IMR-90 (cell line): ENCODE results near the gene C17orf107. TPM values are rescaled to one million over a fixed set of nuclear protein-coding genes. Genes with fewer than 3 reads are reported as not detected.

Experiments
- ATAC-seq: fragments of 200-7000 bp; cut with Tn5 transposase; 2 replicates; pipeline ENCODE4 v1.9.1; 2020; ENCODE audit warnings: low read depth, mild to moderate bottlenecking, moderate library complexity
- BruUV-seq: library from RNA; stranded (reverse); fragments of 400-500 nt; replicated peaks from 2 replicates; lab custom pipeline; 2021; lab: Mats Ljungman, UMichigan
- CTCF ChIA-PET: fragments of 300-600 bp; formaldehyde crosslinking; extraction: SDS; loops from one replicate; lab custom pipeline; 2021; ENCODE audit warnings: antibody characterized with exemption; lab: Yijun Ruan, JAX
- POLR2A ChIA-PET: fragments of 300-600 bp; sonication (Branson Sonifier 250); formaldehyde crosslinking; loops from one replicate; lab custom pipeline; 2022; ENCODE audit warnings: antibody characterized with exemption; ENCODE audit not compliant: unreplicated experiment; lab: Charles Lee
- DNase-seq: peaks from one replicate; pipeline ENCODE4 v3.0.0; 2013
- H2AFZ ChIP-seq: replicated peaks from 2 replicates; pipeline ENCODE3; 2013; ENCODE audit warnings: low read length, mild to moderate bottlenecking; ENCODE audit not compliant: poor library complexity
- H2AK5ac ChIP-seq: 2 replicates; pipeline ENCODE4 v1.6.1; 2013; ENCODE audit warnings: low read depth, low read length, inconsistent platforms
- H2AK9ac ChIP-seq: replicated peaks from 2 replicates; pipeline ENCODE3; 2013; ENCODE audit warnings: mild to moderate bottlenecking, low read depth, low read length, moderate library complexity; ENCODE audit not compliant: poor library complexity
- H2BK120ac ChIP-seq: 2 replicates; pipeline ENCODE4 v1.6.1; 2013; ENCODE audit warnings: low read depth, low read length, inconsistent platforms
- H2BK15ac ChIP-seq: 3 replicates; pipeline ENCODE4 v1.6.1; 2013; ENCODE audit warnings: low read depth, low read length, inconsistent platforms
- H2BK20ac ChIP-seq: 2 replicates; pipeline ENCODE4 v1.6.1; 2013; ENCODE audit warnings: low read depth, mild to moderate bottlenecking, inconsistent platforms, low read length, moderate library complexity
- H2BK5ac ChIP-seq: 2 replicates; pipeline ENCODE4 v1.6.1; 2013; ENCODE audit warnings: mild to moderate bottlenecking, low read depth, low read length, inconsistent platforms; ENCODE audit not compliant: poor library complexity, severe bottlenecking
- H3K14ac ChIP-seq: replicated peaks from 2 replicates; pipeline ENCODE4 v1.6.1; 2013; ENCODE audit warnings: low read depth, low read length, inconsistent platforms
- H3K18ac ChIP-seq: 2 replicates; pipeline ENCODE4 v1.6.1; 2013; ENCODE audit warnings: low read depth, low read length, control low read depth
- H3K23ac ChIP-seq: 2 replicates; pipeline ENCODE4 v1.6.1; 2013; ENCODE audit warnings: low read depth, low read length, inconsistent platforms
- H3K27ac ChIP-seq: 2 replicates; pipeline ENCODE4 v1.5.1; 2013; ENCODE audit warnings: mild to moderate bottlenecking, control low read depth, low read length; ENCODE audit not compliant: insufficient read depth
- H3K27me3 ChIP-seq: 2 replicates; pipeline ENCODE4 v1.6.1; 2013; ENCODE audit warnings: low read length; ENCODE audit not compliant: control insufficient read depth, insufficient read depth
- H3K36me3 ChIP-seq: 2 replicates; pipeline ENCODE4 v1.6.1; 2013; ENCODE audit warnings: low read length, mixed read lengths; ENCODE audit not compliant: control insufficient read depth, insufficient read depth
- H3K4ac ChIP-seq: 2 replicates; pipeline ENCODE4 v1.6.1; 2013; ENCODE audit warnings: low read depth, low read length, inconsistent platforms
- H3K4me1 ChIP-seq: 2 replicates; pipeline ENCODE4 v1.6.1; 2013; ENCODE audit warnings: low read length, mixed read lengths; ENCODE audit not compliant: control insufficient read depth, insufficient read depth
- H3K4me2 ChIP-seq: 2 replicates; pipeline ENCODE4 v1.6.1; 2013; ENCODE audit warnings: low read depth, mild to moderate bottlenecking, control low read depth, low read length, moderate library complexity
- H3K4me3 ChIP-seq: 2 replicates; pipeline ENCODE4 v1.5.1; 2013; ENCODE audit warnings: low read depth, mild to moderate bottlenecking, control low read depth, low read length, moderate library complexity; ENCODE audit not compliant: insufficient read depth
- H3K56ac ChIP-seq: 2 replicates; pipeline ENCODE4 v1.6.1; 2013; ENCODE audit warnings: low read length, inconsistent platforms; ENCODE audit not compliant: insufficient read depth; ENCODE audit errors: extremely low read depth
- H3K79me1 ChIP-seq, 2 experiments: 2 replicates each; pipeline ENCODE4 v1.6.1; 2013; ENCODE audit warnings: low read length in 2 of 2, inconsistent platforms in 1 of 2, low read depth in 1 of 2
- H3K9ac ChIP-seq: 2 replicates; pipeline ENCODE4 v1.6.1; 2013; ENCODE audit warnings: low read depth, low read length, control low read depth
- H3K9me1 ChIP-seq: 2 replicates; pipeline ENCODE4 v1.6.1; 2013; ENCODE audit warnings: low read length, inconsistent platforms; ENCODE audit not compliant: insufficient read depth
- H3K9me3 ChIP-seq: 2 replicates; pipeline ENCODE4 v1.6.1; 2013; ENCODE audit warnings: low read length; ENCODE audit not compliant: control insufficient read depth, insufficient read depth
- H4K20me1 ChIP-seq: 2 replicates; pipeline ENCODE4 v1.6.1; 2013; ENCODE audit warnings: low read length, inconsistent platforms; ENCODE audit not compliant: insufficient read depth
- H4K5ac ChIP-seq: 2 replicates; pipeline ENCODE4 v1.6.1; 2013; ENCODE audit warnings: mild to moderate bottlenecking, low read depth, low read length, control low read depth
- H4K8ac ChIP-seq, 2 experiments: 2 replicates each; pipeline ENCODE4 v1.6.1; 2013; ENCODE audit warnings: low read depth in 2 of 2, low read length in 2 of 2, control low read depth in 1 of 2, inconsistent platforms in 1 of 2
- H4K91ac ChIP-seq: 2 replicates; pipeline ENCODE4 v1.6.1; 2013; ENCODE audit warnings: low read depth, low read length, inconsistent platforms; ENCODE audit not compliant: insufficient read depth
- FOS ChIP-seq: fragments of 150-350 bp; IDR thresholded peaks from 2 replicates; pipeline ENCODE4 v1.6.1; 2016; ENCODE audit warnings: low read depth, low read length
- MXI1 ChIP-seq: IDR thresholded peaks from 2 replicates; pipeline ENCODE4 v1.6.1; 2012; ENCODE audit warnings: low read depth, mild to moderate bottlenecking, low read length, moderate library complexity, borderline replicate concordance
- POLR2A ChIP-seq: IDR thresholded peaks from 2 replicates; pipeline ENCODE4 v1.6.1; 2012; ENCODE audit warnings: mild to moderate bottlenecking, low read depth, low read length
- RAD21 ChIP-seq: IDR thresholded peaks from 2 replicates; pipeline ENCODE4 v1.6.1; 2012; ENCODE audit warnings: low read length, improper control_type of control experiment
- RFX5 ChIP-seq: IDR thresholded peaks from 2 replicates; pipeline ENCODE4 v1.8.0; 2012; ENCODE audit warnings: low read depth, mild to moderate bottlenecking, low read length, moderate library complexity
- dilution Hi-C: fragments of 300-500 bp; cut with HindIII; formaldehyde crosslinking; loops from one replicate; pipeline ENCODE4 v1.14.3; 2018; ENCODE audit warnings: low sequenced_read_pairs; ENCODE audit not compliant: unreplicated experiment
- in situ Hi-C: fragments of 300-500 bp; cut with MboI; formaldehyde crosslinking; loops from 3 replicates; pipeline ENCODE4 v1.14.3; 2019; ENCODE audit warnings: low sequenced_read_pairs, inconsistent platforms, mixed read lengths
- intact Hi-C: fragments of 100-400 bp; cut with micrococcal nuclease; formaldehyde crosslinking; loops from 2 replicates; pipeline ENCODE4 v1.10.0; 2022
- polyA plus RNA-seq, 3 experiments: library from polyadenylated mRNA; depleted of rRNA; stranded (reverse); fragments of >200 nt; gene quantifications; 2 replicates each; pipeline ENCODE4 v1.2.3, GENCODE V29; 2012; ENCODE audit warnings: low replicate concordance in 1 of 3
- total RNA-seq: library from RNA; depleted of rRNA; stranded (reverse); fragments of >200 nt; gene quantifications from 2 replicates; pipeline ENCODE4 v1.2.3, GENCODE V29; 2012

The C17orf107 gene
- total and polyA plus RNA-seq, 2 of the 4 experiments (the other 2 are of a cell fraction), result 0.54 to 0.82 TPM

GRCh38 chr17:4852567-4853207 is 46.6 kb upstream of the C17orf107 start:
- Histone ChIP-seq H4K8ac (no peak overlapping the region), H3K79me1 (peaks cover 36 to 77% of the 10 kb centered on the region in 2 experiments), H2AK9ac (peak overlapping the region; percentile 31), H2BK15ac (peak overlapping the region; percentile 26; the same call in 1 of the 3 replicates), H3K4me2 (peak overlapping the region; percentile 29; the same call in 1 of the 2 replicates), H3K4me1 (peaks cover 19% of the 10 kb centered on the region), H3K18ac (no peak overlapping the region), H3K4me3 (no peak overlapping the region), H2BK120ac (no peak overlapping the region), H3K9ac (no peak overlapping the region), H3K4ac (peak overlapping the region; percentile 82), H3K36me3 (no peaks in the 10 kb centered on the region; the same call in 1 of the 2 replicates), H4K91ac (no peak overlapping the region), H2BK20ac (peak overlapping the region; percentile 72; the same call in 1 of the 2 replicates), H2BK5ac (no peak overlapping the region), H3K56ac (no peak overlapping the region), H4K5ac (no peak overlapping the region), H3K14ac (peak overlapping the region; percentile 55; the same call in 1 of the 2 replicates), H3K9me3 (no peaks in the 10 kb centered on the region), H3K23ac (0 out of 2 replicates have a peak overlapping the region, but pooled peaks have one; percentile 23), H3K27ac (peak overlapping the region; percentile 2; the same call in 1 of the 2 replicates), H2AK5ac (peak overlapping the region; percentile 86), H3K9me1 (peaks cover 25% of the 10 kb centered on the region), H2AFZ (no peak overlapping the region), H3K27me3 (no peaks in the 10 kb centered on the region), H4K20me1 (peaks cover 50% of the 10 kb centered on the region)
- BruUV-seq, result no TSS peak
- in situ Hi-C loops, result no loop called here
- intact Hi-C loops, result no loop called here
- DNase-seq, result peak; percentile 78
- TF ChIP-seq RAD21 (no peak), RFX5 (no peak), MXI1 (no peak), POLR2A (no peak), FOS (no peak)
- ChIA-PET POLR2A (no interaction called here), CTCF (interaction anchor here (0.6 kb wide), 1 partner anchor 14 kb away, joined by 3 read pairs; no protein-coding TSS in a partner anchor)
- dilution Hi-C loops, result no loop called here
- ATAC-seq, result peak; percentile 68
